GM18502 (cell line): ENCODE measurements around the gene GSDME.

ENCODE experiments used
- ATAC-seq: cut with Tn5 transposase; IDR thresholded peaks from one replicate; pipeline ENCODE4 v1.9.1; 2021; ENCODE audit warnings: mild to moderate bottlenecking; ENCODE audit not compliant: unreplicated experiment, poor library complexity

GSDME gene

GRCh38 chr7:24665564-24666294, 91.5 kb downstream of the GSDME start:
- peak; percentile 58 for ATAC-seq

GRCh38 chr7:24660546-24660945, 96.7 kb downstream of the GSDME start:
- ATAC-seq, result no peak

GRCh38 chr7:24659505-24659904, 97.8 kb downstream of the GSDME start:
- peak; percentile 56 for ATAC-seq

DNA sequence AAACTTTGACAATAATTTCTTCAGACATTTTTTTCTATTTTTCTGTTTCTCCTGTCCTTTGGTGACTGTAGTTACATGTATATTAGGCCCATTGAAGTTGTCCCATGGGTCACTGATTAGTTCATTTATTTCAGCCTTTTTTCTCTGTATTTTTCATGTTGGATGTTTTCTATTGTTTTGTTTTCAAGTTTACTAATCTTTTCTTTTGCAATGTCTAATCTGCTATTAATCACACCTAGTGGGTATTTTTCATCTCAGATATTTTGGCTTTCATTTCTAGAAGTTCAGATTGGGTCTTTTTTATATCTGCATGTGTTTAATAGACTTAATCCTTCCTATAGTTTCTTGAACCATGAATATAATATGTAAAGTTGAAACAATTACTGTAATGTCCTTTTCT, 99.3 kb downstream of the GSDME start:
- no peak for ATAC-seq

DNA sequence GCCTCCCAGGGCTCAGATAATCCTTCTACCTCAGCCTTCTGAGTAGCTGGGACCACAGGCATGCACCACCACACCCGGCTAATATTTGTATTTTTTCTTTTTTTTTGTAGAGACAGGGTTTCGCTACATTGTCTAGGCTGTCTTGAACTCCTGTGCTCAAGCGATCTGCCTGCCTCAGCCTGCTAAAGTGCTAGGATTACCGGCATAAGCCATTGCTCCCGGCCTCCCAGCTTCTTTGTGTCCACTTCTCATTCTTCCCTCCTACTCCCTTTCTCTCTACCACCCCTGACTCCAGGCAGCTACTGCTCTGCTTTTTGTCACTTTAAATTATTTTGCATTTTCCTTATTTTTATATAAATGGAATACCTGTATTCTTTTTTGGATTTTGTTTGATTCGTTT, 100.7 kb downstream of the GSDME start:
- ATAC-seq, result no peak

DNA sequence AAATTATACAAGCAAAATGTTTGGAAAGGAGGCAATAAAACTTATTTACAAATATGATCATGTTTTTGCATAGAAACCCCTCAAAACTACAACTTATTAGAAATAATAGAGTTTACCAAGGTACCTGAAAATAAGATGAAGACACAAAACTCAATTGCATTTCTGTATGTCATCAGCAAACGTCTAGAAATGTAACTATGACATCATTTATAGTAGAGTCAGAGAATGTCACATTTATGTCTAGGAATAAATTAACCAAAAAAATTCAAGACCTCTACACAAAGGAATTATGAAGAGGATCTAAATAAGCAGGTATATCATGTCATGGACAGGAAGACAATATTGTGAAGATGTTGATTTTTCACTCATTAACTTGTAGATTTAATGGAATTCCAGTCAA, 103.0 kb downstream of the GSDME start:
- no peak for ATAC-seq

- no peak for ATAC-seq
Measured at GRCh38 chr7:24653316-24654085, 103.8 kb downstream of the GSDME start.

DNA sequence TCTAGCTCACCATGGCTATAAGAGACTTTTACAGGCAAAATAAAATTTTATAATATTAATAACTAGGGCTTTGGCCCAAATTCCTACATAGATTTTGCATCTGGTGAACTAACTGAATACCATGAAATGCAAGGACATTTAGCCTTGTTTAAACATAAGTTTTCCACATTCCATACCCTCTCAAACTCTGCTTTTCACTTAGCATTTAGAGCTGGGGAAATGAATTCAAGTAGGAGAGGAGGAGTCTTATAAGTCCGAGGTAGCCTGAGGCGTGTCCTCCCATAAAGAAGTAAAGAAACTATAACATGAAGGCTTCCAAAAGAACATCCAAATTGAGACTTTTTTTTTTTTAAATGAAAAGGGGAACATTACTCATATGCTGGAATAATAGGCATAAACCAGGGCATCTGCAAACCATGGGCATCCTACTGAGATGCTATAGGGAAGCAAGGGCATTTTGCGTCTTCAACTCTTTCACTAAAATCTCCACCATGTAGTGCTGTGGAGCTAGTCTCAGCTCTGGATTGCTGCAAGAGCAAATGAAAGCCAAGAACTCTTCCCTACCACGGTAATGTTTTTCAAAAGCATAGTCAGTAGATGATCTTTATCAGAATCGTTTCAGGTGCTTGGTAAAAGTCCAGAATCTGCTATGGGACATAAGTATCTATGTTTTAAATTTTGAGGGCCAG, 104.9 kb downstream of the GSDME start:
- no peak for ATAC-seq
